Measurements from ENCODE around the gene CCL20.

CCL20 gene

DNA sequence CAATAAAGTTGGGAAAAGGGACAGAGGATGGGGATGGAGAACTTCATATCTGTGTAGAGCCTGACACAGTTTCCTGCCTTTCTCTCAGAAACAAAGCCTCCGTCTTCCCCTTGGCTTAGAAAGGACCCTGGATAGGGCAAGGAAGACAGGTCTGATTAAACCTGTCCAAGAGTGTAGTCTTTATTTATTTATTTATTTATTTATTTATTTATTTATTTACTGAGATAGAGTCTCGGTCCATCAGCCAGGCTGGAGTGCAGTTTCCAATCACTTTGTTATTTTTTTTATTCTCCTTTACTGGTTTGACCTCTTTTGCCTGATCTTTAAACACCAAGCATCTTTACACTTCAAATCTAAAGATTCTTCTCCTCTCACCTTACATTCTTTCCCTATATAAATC lies 10.3 kb downstream of the CCL20 start:
- H3K27ac ChIP-seq (ENCODE audit: extremely low read depth, low read depth, low read length) = no peak overlapping the region
- no peaks in the 10 kb centered on the region for H3K9me3 ChIP-seq (ENCODE audit: control insufficient read depth, insufficient read depth, low read depth, low read length)
- TF ChIP-seq ZNF202 (tag by site-specific recombination; IDR thresholded peaks at IDR 0.05; ENCODE audit: borderline replicate concordance) (0 out of 2 replicates have a peak, but pooled peaks have one; percentile 18), ZNF140 (tag by site-specific recombination; IDR thresholded peaks at IDR 0.05) (peak; percentile 79), ZNF843 (tag by site-specific recombination; IDR thresholded peaks at IDR 0.05) (no peak), GLI2 (tag by site-specific recombination; IDR thresholded peaks at IDR 0.05; ENCODE audit: borderline replicate concordance, low read depth) (peak; percentile 21; the same call in 1 of the 2 replicates), ZBTB8A (tag by site-specific recombination; IDR thresholded peaks at IDR 0.05) (0 out of 2 replicates have a peak, but pooled peaks have one; percentile 44), ZNF394 (tag by site-specific recombination; IDR thresholded peaks at IDR 0.05; ENCODE audit: borderline replicate concordance) (peak; percentile 82; the same call in 1 of the 2 replicates), FEZF1 (tag by site-specific recombination; IDR thresholded peaks at IDR 0.05) (no peak), ZNF426 (tag by site-specific recombination; IDR thresholded peaks at IDR 0.05) (peak; percentile 64), ZNF623 (tag by site-specific recombination; IDR thresholded peaks at IDR 0.05) (peak; percentile 59), OVOL3 (tag by site-specific recombination; IDR thresholded peaks at IDR 0.05) (no peak), ZBTB1 (tag by site-specific recombination; IDR thresholded peaks at IDR 0.05) (0 out of 2 replicates have a peak, but pooled peaks have one; percentile 32), ZNF292 (tag by site-specific recombination; IDR thresholded peaks at IDR 0.05; ENCODE audit: borderline replicate concordance, low read depth) (0 out of 2 replicates have a peak, but pooled peaks have one; percentile 20), ZNF555 (tag by site-specific recombination; conservative IDR thresholded peaks at IDR 0.05) (peak; percentile 60), ZNF610 (tag by site-specific recombination; IDR thresholded peaks at IDR 0.05; ENCODE audit: borderline replicate concordance) (no peak), ZNF544 (tag by site-specific recombination; IDR thresholded peaks at IDR 0.05) (no peak), WT1 (tag by site-specific recombination; IDR thresholded peaks at IDR 0.05) (no peak), ZNF629 (tag by site-specific recombination; IDR thresholded peaks at IDR 0.05) (peak; percentile 26; the same call in 1 of the 2 replicates), ZNF549 (tag by site-specific recombination; IDR thresholded peaks at IDR 0.05) (no peak), ZXDB (tag by site-specific recombination; IDR thresholded peaks at IDR 0.05) (0 out of 2 replicates have a peak, but pooled peaks have one; percentile 18)
- TF ChIP-seq, protein P1, sequence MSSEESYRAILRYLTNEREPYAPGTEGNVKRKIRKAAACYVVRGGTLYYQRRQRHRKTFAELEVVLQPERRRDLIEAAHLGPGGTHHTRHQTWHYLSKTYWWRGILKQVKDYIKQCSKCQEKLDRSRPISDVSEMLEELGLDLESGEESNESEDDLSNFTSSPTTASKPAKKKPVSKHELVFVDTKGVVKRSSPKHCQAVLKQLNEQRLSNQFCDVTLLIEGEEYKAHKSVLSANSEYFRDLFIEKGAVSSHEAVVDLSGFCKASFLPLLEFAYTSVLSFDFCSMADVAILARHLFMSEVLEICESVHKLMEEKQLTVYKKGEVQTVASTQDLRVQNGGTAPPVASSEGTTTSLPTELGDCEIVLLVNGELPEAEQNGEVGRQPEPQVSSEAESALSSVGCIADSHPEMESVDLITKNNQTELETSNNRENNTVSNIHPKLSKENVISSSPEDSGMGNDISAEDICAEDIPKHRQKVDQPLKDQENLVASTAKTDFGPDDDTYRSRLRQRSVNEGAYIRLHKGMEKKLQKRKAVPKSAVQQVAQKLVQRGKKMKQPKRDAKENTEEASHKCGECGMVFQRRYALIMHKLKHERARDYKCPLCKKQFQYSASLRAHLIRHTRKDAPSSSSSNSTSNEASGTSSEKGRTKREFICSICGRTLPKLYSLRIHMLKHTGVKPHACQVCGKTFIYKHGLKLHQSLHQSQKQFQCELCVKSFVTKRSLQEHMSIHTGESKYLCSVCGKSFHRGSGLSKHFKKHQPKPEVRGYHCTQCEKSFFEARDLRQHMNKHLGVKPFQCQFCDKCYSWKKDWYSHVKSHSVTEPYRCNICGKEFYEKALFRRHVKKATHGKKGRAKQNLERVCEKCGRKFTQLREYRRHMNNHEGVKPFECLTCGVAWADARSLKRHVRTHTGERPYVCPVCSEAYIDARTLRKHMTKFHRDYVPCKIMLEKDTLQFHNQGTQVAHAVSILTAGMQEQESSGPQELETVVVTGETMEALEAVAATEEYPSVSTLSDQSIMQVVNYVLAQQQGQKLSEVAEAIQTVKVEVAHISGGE (tag by site-specific recombination; conservative IDR thresholded peaks at IDR 0.05; ENCODE audit: low read depth) = peak; percentile 59
- TF ChIP-seq, protein P2, sequence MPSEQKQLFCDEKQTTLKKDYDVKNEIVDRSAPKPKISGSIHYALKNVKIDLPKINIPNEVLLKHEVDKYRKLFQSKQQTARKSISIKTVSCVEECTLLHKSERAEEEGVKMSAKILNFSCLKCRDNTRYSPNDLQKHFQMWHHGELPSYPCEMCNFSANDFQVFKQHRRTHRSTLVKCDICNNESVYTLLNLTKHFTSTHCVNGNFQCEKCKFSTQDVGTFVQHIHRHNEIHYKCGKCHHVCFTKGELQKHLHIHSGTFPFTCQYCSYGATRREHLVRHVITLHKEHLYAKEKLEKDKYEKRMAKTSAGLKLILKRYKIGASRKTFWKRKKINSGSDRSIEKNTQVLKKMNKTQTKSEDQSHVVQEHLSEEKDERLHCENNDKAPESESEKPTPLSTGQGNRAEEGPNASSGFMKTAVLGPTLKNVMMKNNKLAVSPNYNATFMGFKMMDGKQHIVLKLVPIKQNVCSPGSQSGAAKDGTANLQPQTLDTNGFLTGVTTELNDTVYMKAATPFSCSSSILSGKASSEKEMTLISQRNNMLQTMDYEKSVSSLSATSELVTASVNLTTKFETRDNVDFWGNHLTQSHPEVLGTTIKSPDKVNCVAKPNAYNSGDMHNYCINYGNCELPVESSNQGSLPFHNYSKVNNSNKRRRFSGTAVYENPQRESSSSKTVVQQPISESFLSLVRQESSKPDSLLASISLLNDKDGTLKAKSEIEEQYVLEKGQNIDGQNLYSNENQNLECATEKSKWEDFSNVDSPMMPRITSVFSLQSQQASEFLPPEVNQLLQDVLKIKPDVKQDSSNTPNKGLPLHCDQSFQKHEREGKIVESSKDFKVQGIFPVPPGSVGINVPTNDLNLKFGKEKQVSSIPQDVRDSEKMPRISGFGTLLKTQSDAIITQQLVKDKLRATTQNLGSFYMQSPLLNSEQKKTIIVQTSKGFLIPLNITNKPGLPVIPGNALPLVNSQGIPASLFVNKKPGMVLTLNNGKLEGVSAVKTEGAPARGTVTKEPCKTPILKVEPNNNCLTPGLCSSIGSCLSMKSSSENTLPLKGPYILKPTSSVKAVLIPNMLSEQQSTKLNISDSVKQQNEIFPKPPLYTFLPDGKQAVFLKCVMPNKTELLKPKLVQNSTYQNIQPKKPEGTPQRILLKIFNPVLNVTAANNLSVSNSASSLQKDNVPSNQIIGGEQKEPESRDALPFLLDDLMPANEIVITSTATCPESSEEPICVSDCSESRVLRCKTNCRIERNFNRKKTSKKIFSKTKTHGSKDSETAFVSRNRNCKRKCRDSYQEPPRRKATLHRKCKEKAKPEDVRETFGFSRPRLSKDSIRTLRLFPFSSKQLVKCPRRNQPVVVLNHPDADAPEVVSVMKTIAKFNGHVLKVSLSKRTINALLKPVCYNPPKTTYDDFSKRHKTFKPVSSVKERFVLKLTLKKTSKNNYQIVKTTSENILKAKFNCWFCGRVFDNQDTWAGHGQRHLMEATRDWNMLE (tag by site-specific recombination; conservative IDR thresholded peaks at IDR 0.05; ENCODE audit: low read depth) = peak; percentile 86
- TF ChIP-seq, protein P3, sequence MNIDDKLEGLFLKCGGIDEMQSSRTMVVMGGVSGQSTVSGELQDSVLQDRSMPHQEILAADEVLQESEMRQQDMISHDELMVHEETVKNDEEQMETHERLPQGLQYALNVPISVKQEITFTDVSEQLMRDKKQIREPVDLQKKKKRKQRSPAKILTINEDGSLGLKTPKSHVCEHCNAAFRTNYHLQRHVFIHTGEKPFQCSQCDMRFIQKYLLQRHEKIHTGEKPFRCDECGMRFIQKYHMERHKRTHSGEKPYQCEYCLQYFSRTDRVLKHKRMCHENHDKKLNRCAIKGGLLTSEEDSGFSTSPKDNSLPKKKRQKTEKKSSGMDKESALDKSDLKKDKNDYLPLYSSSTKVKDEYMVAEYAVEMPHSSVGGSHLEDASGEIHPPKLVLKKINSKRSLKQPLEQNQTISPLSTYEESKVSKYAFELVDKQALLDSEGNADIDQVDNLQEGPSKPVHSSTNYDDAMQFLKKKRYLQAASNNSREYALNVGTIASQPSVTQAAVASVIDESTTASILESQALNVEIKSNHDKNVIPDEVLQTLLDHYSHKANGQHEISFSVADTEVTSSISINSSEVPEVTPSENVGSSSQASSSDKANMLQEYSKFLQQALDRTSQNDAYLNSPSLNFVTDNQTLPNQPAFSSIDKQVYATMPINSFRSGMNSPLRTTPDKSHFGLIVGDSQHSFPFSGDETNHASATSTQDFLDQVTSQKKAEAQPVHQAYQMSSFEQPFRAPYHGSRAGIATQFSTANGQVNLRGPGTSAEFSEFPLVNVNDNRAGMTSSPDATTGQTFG (tag by site-specific recombination; IDR thresholded peaks at IDR 0.05; ENCODE audit: borderline replicate concordance) = no peak
- CTCF ChIA-PET = interaction anchor here (0.7 to 1.0 kb wide), 2 partner anchors 38 to 40 kb away, joined by 4 to 5 read pairs; no protein-coding TSS in a partner anchor
- POLR2A ChIA-PET = no interaction called here
- H3K36me3 ChIP-seq (ENCODE audit: control insufficient read depth in 2 of 2, insufficient read depth in 1 of 2, low read length in 2 of 2) = no peaks in the 10 kb centered on the region
- H3K4me3 ChIP-seq (ENCODE audit: low read depth, low read length) = no peak overlapping the region
- no peaks in the 10 kb centered on the region for H3K4me1 ChIP-seq (ENCODE audit: control insufficient read depth, insufficient read depth, low read length)
